WTC11 (cell line): Measurements from ENCODE around the gene NT5DC4. TPM values are rescaled to one million over a fixed set of nuclear protein-coding genes. Genes with fewer than 3 reads are reported as not detected.

Experiments used
- ATAC-seq: fragments of 200-7000 bp; cut with Tn5 transposase; 2 replicates; pipeline ENCODE4 v1.10.0; 2021; ENCODE audit warnings: mild to moderate bottlenecking, moderate library complexity
- CTCF ChIA-PET: fragments of 300-600 bp; sonication (Branson Sonifier 250); formaldehyde crosslinking; loops from one replicate; lab custom pipeline; 2021; ENCODE audit warnings: antibody characterized with exemption; lab: Charles Lee
- POLR2A ChIA-PET: fragments of 350-600 bp; sonication (Branson Sonifier 250); formaldehyde crosslinking; loops from one replicate; lab custom pipeline; 2021; ENCODE audit warnings: antibody characterized with exemption; lab: Charles Lee
- DNase-seq: peaks from one replicate; pipeline ENCODE4 v3.0.0; 2021; ENCODE audit warnings: low spot score
- H3K27ac Mint-ChIP-seq: 2 replicates; pipeline ENCODE4 v1.8.0; 2021; ENCODE audit warnings: mixed read lengths
- H3K27me3 Mint-ChIP-seq: 2 replicates; pipeline ENCODE4 v1.8.0; 2021; ENCODE audit warnings: low read depth, mild to moderate bottlenecking, moderate library complexity, mixed read lengths
- H3K36me3 Mint-ChIP-seq: 2 replicates; pipeline ENCODE4 v1.8.0; 2021; ENCODE audit warnings: mixed read lengths
- H3K4me1 Mint-ChIP-seq: 2 replicates; pipeline ENCODE4 v1.8.0; 2022; ENCODE audit warnings: mixed read lengths
- H3K4me3 Mint-ChIP-seq: 2 replicates; pipeline ENCODE4 v1.8.0; 2021; ENCODE audit warnings: mild to moderate bottlenecking, moderate library complexity, mixed read lengths
- H3K9me3 Mint-ChIP-seq: 2 replicates; pipeline ENCODE4 v1.8.0; 2021; ENCODE audit warnings: mixed read lengths
- AR ChIP-seq: fragments of 250-450 bp; sonication (Bioruptor Pico); IDR thresholded peaks from 2 replicates; pipeline ENCODE4 v1.9.0; 2021; ENCODE audit warnings: mild to moderate bottlenecking
- ARID4B ChIP-seq: sonication (generic); formaldehyde crosslinking; IDR thresholded peaks from 2 replicates; pipeline ENCODE4 v1.8.0; 2023; ENCODE audit warnings: missing genetic modification reagents, mild to moderate bottlenecking, borderline replicate concordance
- ATF2 ChIP-seq: sonication (generic); formaldehyde crosslinking; IDR thresholded peaks from 2 replicates; pipeline ENCODE4 v1.8.1; 2022; ENCODE audit warnings: low read depth, missing genetic modification reagents, borderline replicate concordance
- E2F5 ChIP-seq: sonication (generic); formaldehyde crosslinking; IDR thresholded peaks from 2 replicates; pipeline ENCODE4 v1.8.1; 2022; ENCODE audit warnings: mild to moderate bottlenecking, moderate library complexity, missing genetic modification reagents
- ELF4 ChIP-seq: sonication (generic); formaldehyde crosslinking; IDR thresholded peaks from 2 replicates; pipeline ENCODE4 v1.8.1; 2022; ENCODE audit warnings: low read depth, mild to moderate bottlenecking, moderate library complexity, missing genetic modification reagents
- ESRRA ChIP-seq: sonication (generic); formaldehyde crosslinking; IDR thresholded peaks from 2 replicates; pipeline ENCODE4 v1.8.1; 2022; ENCODE audit warnings: mild to moderate bottlenecking, missing genetic modification reagents, borderline replicate concordance
- ETV6 ChIP-seq: sonication (generic); formaldehyde crosslinking; IDR thresholded peaks from 2 replicates; pipeline ENCODE4 v1.8.1; 2022; ENCODE audit warnings: mild to moderate bottlenecking, missing genetic modification reagents
- FOXK1 ChIP-seq: sonication (generic); formaldehyde crosslinking; IDR thresholded peaks from 2 replicates; pipeline ENCODE4 v1.8.0; 2022; ENCODE audit warnings: mild to moderate bottlenecking, moderate library complexity, missing genetic modification reagents
- GTF2I ChIP-seq: fragments of 250-450 bp; sonication (Bioruptor Pico); conservative IDR thresholded peaks from 2 replicates; pipeline ENCODE4 v1.4.0; 2021; ENCODE audit warnings: mild to moderate bottlenecking
- JUN ChIP-seq: sonication (generic); formaldehyde crosslinking; IDR thresholded peaks from 2 replicates; pipeline ENCODE4 v1.8.0; 2023; ENCODE audit warnings: mild to moderate bottlenecking, missing genetic modification reagents
- NFE2L1 ChIP-seq: sonication (generic); formaldehyde crosslinking; IDR thresholded peaks from 2 replicates; pipeline ENCODE4 v1.8.1; 2023; ENCODE audit warnings: missing genetic modification reagents
- NR1H2 ChIP-seq: sonication (generic); formaldehyde crosslinking; IDR thresholded peaks from 2 replicates; pipeline ENCODE4 v1.9.0; 2021; ENCODE audit warnings: mild to moderate bottlenecking, moderate library complexity, missing genetic modification reagents
- RELA ChIP-seq: sonication (generic); formaldehyde crosslinking; IDR thresholded peaks from 2 replicates; pipeline ENCODE4 v1.8.1; 2022; ENCODE audit warnings: missing genetic modification reagents, mild to moderate bottlenecking, borderline replicate concordance
- TEAD1 ChIP-seq: sonication (generic); formaldehyde crosslinking; IDR thresholded peaks from 2 replicates; pipeline ENCODE4 v1.8.0; 2022; ENCODE audit warnings: mild to moderate bottlenecking, missing genetic modification reagents
- USF2 ChIP-seq: sonication (generic); formaldehyde crosslinking; IDR thresholded peaks from 2 replicates; pipeline ENCODE4 v1.8.1; 2023; ENCODE audit warnings: mild to moderate bottlenecking, missing genetic modification reagents, moderate library complexity
- ZBTB21 ChIP-seq: sonication (generic); formaldehyde crosslinking; IDR thresholded peaks from 2 replicates; pipeline ENCODE4 v1.8.1; 2023; ENCODE audit warnings: mild to moderate bottlenecking, missing genetic modification reagents, borderline replicate concordance
- ZBTB43 ChIP-seq: sonication (generic); formaldehyde crosslinking; IDR thresholded peaks from 2 replicates; pipeline ENCODE4 v1.8.1; 2023; ENCODE audit warnings: mild to moderate bottlenecking, missing genetic modification reagents
- ZNF219 ChIP-seq: sonication (generic); formaldehyde crosslinking; IDR thresholded peaks from 2 replicates; pipeline ENCODE4 v1.8.0; 2023; ENCODE audit warnings: missing genetic modification reagents, mild to moderate bottlenecking, borderline replicate concordance
- ZNF263 ChIP-seq: sonication (generic); formaldehyde crosslinking; IDR thresholded peaks from 2 replicates; pipeline ENCODE4 v1.8.1; 2022; ENCODE audit warnings: low read depth, mild to moderate bottlenecking, moderate library complexity, missing genetic modification reagents
- total RNA-seq: library from RNA; stranded (reverse); gene quantifications from 3 replicates; pipeline ENCODE4 v1.2.3, GENCODE V29; 2021

The NT5DC4 gene
- total RNA-seq, 1 experiment from 2014 or later: not detected

- ATAC-seq: no peak
Measured at GRCh38 chr2:112671801-112672200, 49.0 kb upstream of the NT5DC4 start.

GRCh38 chr2:112673008-112673407, 47.8 kb upstream of the NT5DC4 start:
- Mint-ChIP-seq H3K4me1 (peaks cover 7% of the 10 kb centered on the region), H3K9me3 (no peaks in the 10 kb centered on the region), H3K27ac (no peak overlapping the region), H3K27me3 (peaks cover 18% of the 10 kb centered on the region), H3K36me3 (no peaks in the 10 kb centered on the region), H3K4me3 (no peak overlapping the region)
- no peak for ATAC-seq
- ChIA-PET POLR2A (no interaction called here), CTCF (no interaction called here)
- DNase-seq: no peak
- TF ChIP-seq AR (CRISPR knock-in tag) (no peak), GTF2I (CRISPR knock-in tag) (no peak), ETV6 (CRISPR knock-in tag) (no peak), ZBTB43 (CRISPR knock-in tag) (no peak), E2F5 (CRISPR knock-in tag) (no peak), ESRRA (CRISPR knock-in tag) (no peak), FOXK1 (CRISPR knock-in tag) (no peak)

More at GRCh38 chr2:112671801-112672200, 49.0 kb upstream of the NT5DC4 start:
- Mint-ChIP-seq H3K4me3 (no peak overlapping the region), H3K27me3 (peaks cover 18% of the 10 kb centered on the region), H3K27ac (no peak overlapping the region), H3K4me1 (peaks cover 7% of the 10 kb centered on the region), H3K36me3 (no peaks in the 10 kb centered on the region), H3K9me3 (no peaks in the 10 kb centered on the region)
- TF ChIP-seq ARID4B (CRISPR knock-in tag) (no peak), ELF4 (CRISPR knock-in tag) (no peak), ETV6 (CRISPR knock-in tag) (no peak), NR1H2 (CRISPR knock-in tag) (no peak), RELA (no peak), ZNF219 (CRISPR knock-in tag) (no peak), GTF2I (CRISPR knock-in tag) (no peak), ZNF263 (CRISPR knock-in tag) (no peak), JUN (CRISPR knock-in tag) (no peak), USF2 (CRISPR knock-in tag) (no peak), NFE2L1 (CRISPR knock-in tag) (no peak), ZBTB21 (CRISPR knock-in tag) (no peak), TEAD1 (CRISPR knock-in tag) (no peak), ATF2 (CRISPR knock-in tag) (no peak)
- ChIA-PET POLR2A (no interaction called here), CTCF (interaction anchor here (0.9 to 1.0 kb wide), 2 partner anchors 53 to 55 kb away, joined by 3 read pairs; no protein-coding TSS in a partner anchor)
- no peak for DNase-seq
